ENCODE data around the gene PIP4K2A. TPM values are rescaled to one million over a fixed set of nuclear protein-coding genes. Genes with fewer than 3 reads are reported as not detected.

PIP4K2A gene
- total RNA-seq, 3 donors from 2014 or later = 15.1 to 36.6 (median 33.1) TPM

DNA sequence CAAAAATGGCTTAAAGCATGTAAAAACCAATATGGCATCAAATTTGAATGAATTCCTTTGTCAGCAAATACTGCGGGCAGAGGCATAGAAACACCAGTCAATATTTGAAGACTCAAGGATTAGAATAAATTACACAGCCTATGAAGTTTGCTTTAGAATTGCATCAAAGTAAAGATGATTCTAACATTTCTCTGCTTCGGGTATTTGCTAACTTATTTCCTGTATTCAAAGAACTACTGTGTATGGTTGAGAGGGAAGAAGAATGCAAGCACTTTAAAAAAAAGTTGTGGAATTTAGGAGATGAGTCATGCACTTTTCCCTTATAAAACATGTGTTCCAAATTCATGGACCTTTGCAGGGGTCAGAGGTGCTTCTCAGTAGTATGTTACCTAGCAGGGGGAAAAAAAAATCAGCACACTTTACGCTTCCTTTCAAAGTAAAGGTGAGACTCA lies 90.1 kb downstream of the PIP4K2A start:
- H3K9me3 ChIP-seq = no peaks in the 10 kb centered on the region

DNA sequence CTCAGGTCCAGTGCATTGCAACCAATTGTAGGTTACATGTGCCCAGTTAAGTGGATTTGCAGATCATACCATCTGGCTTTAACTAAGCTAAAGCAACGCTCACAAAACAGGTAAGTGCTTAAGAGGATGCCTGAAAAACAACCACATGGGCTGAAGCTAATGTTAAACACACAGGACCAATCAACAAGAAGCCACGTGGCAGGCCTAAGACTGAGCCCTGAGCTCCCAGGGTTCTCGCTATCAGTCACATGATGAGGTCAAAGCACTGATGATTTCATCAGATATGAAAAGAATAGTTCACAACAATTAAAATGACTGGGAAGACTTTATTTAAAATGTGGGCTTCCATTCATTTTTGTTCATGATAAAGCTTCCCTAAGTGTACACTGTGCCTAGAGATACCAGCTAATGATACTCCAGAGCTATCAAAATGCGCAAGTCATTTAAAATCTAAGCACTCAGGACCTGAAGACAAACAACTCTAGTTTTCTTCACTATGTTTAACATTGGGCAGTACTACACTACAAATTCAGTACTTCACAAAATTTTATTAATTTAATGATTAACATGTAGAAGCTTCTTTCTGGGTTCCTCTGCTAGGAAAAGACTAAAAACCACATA lies 90.6 kb downstream of the PIP4K2A start:
- no peak for DNase-seq (ENCODE audit: low spot score in 2 of 2)
- H3K9me3 ChIP-seq = no peaks in the 10 kb centered on the region
- intact Hi-C loops (cut with DNase I; ENCODE audit: low total_unique reads) = no loop called here
- no peak overlapping the region for H3K4me3 ChIP-seq
- peak overlapping the region; percentile 15 to 66 for H3K27ac ChIP-seq
- no peaks in the 10 kb centered on the region for H3K36me3 ChIP-seq
- H3K4me1 ChIP-seq = peaks cover 0 to 3% of the 10 kb centered on the region in 2 donors
- H3K27me3 ChIP-seq = no peaks in the 10 kb centered on the region
- TF ChIP-seq POLR2AphosphoS5 (IDR thresholded peaks at IDR 0.05) = no peak
- TF ChIP-seq, protein P1, sequence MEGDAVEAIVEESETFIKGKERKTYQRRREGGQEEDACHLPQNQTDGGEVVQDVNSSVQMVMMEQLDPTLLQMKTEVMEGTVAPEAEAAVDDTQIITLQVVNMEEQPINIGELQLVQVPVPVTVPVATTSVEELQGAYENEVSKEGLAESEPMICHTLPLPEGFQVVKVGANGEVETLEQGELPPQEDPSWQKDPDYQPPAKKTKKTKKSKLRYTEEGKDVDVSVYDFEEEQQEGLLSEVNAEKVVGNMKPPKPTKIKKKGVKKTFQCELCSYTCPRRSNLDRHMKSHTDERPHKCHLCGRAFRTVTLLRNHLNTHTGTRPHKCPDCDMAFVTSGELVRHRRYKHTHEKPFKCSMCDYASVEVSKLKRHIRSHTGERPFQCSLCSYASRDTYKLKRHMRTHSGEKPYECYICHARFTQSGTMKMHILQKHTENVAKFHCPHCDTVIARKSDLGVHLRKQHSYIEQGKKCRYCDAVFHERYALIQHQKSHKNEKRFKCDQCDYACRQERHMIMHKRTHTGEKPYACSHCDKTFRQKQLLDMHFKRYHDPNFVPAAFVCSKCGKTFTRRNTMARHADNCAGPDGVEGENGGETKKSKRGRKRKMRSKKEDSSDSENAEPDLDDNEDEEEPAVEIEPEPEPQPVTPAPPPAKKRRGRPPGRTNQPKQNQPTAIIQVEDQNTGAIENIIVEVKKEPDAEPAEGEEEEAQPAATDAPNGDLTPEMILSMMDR (IDR thresholded peaks at IDR 0.05) = no peak

More for the DNA sequence above, 90.1 kb downstream of the PIP4K2A start:
- H3K27ac ChIP-seq = peak overlapping the region; percentile 15 to 66
- DNase-seq (ENCODE audit: low spot score in 2 of 2) = no peak
- intact Hi-C loops (cut with DNase I; ENCODE audit: low total_unique reads) = no loop called here
- peaks cover 0 to 3% of the 10 kb centered on the region in 2 donors for H3K4me1 ChIP-seq
- no peak for TF ChIP-seq POLR2AphosphoS5 (IDR thresholded peaks at IDR 0.05)
- TF ChIP-seq, protein P1 (IDR thresholded peaks at IDR 0.05) = no peak
- TF ChIP-seq POLR2A (IDR thresholded peaks at IDR 0.05) = no peak
- no peak overlapping the region for H3K4me3 ChIP-seq
- no peaks in the 10 kb centered on the region for H3K27me3 ChIP-seq
- no peaks in the 10 kb centered on the region for H3K36me3 ChIP-seq

DNA sequence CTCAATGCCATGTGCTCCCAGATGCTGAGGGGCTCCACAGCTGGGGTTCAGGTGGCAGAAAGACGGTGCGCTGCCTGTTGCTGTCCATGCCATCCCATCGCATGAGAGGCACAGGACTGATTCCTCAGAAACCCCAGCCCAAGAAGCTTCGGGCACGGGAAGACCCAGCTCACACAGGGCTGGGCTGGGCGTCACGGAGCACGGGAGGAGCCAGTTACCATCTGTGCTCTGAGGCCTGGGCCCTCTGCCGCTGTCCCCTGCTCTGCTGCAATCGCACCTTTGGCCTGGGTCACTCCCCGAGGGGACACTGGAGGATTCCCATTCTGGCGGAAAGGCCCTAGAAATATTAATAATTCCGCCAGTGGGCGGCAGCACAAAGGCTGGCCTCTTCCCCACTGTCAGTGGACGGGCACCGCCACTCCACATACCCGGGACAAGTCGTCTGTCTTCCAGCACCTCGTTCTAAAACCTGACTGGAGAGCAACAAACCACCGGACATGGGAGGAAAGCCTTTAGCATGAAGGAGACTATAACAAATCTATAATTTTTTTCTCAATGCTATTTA lies 92.1 kb downstream of the PIP4K2A start:
- H3K27ac ChIP-seq = no peak overlapping the region
- no peaks in the 10 kb centered on the region for H3K9me3 ChIP-seq
- peaks cover 0 to 3% of the 10 kb centered on the region in 2 donors for H3K4me1 ChIP-seq
- DNase-seq (ENCODE audit: low spot score in 2 of 2) = no peak
- H3K36me3 ChIP-seq = no peaks in the 10 kb centered on the region
- intact Hi-C loops (cut with DNase I; ENCODE audit: low total_unique reads) = no loop called here
- H3K27me3 ChIP-seq = no peaks in the 10 kb centered on the region
- TF ChIP-seq POLR2A (IDR thresholded peaks at IDR 0.05) (no peak), POLR2AphosphoS5 (IDR thresholded peaks at IDR 0.05) (no peak)
- TF ChIP-seq, protein P1 (IDR thresholded peaks at IDR 0.05) = no peak
- H3K4me3 ChIP-seq = no peak overlapping the region

DNA sequence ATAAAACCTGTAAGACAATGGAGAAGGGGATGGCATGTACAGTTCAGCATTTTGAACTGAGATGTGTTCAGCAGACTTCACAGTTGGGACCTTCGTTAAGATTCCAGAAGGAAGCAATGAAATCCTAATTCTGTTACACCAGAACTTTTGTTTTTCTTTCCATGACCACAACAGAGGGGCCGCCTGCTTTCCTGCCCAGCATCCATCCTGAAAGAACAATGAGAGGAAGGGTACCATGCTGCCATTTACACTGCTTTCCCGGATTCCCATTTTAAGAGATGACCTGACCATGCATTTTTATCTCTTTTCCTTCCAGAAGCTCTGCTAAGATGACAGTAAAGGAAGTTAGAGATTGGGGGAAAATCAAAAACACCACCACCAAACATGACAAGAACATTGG lies 92.7 kb downstream of the PIP4K2A start:
- Histone ChIP-seq H3K9me3 (no peaks in the 10 kb centered on the region), H3K36me3 (no peaks in the 10 kb centered on the region), H3K4me3 (no peak overlapping the region), H3K27me3 (no peaks in the 10 kb centered on the region), H3K27ac (no peak overlapping the region), H3K4me1 (peaks cover 0 to 3% of the 10 kb centered on the region in 2 donors)
- no peak for DNase-seq (ENCODE audit: low spot score in 2 of 2)
- no peak for TF ChIP-seq POLR2A (IDR thresholded peaks at IDR 0.05)
- TF ChIP-seq POLR2AphosphoS5 (IDR thresholded peaks at IDR 0.05) = no peak
- TF ChIP-seq, protein P1 (IDR thresholded peaks at IDR 0.05) = no peak
- intact Hi-C loops (cut with DNase I; ENCODE audit: low total_unique reads) = no loop called here

DNA sequence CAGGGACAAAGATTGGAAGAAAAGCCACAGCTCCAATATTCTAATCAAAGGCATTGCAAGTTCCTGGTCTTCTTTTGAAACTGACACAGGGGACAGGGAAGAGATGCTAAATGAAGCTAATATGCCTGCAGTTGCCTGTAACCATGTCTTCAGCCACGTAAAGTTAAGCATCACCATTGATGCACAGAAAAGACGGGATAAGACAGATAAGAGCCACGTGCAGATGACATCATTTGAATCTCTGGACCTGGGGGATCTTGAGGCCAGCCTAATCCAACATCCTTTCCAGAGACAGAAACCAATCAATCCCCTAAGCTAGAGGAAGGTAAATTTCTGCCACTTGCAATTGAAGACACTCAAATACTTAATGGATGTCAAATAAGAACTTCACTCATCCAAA lies 93.4 kb downstream of the PIP4K2A start:
- peak overlapping the region; percentile 13 to 57 for H3K27ac ChIP-seq
- no peak overlapping the region for H3K4me3 ChIP-seq
- no peaks in the 10 kb centered on the region for H3K27me3 ChIP-seq
- TF ChIP-seq POLR2A (IDR thresholded peaks at IDR 0.05) = no peak
- TF ChIP-seq POLR2AphosphoS5 (IDR thresholded peaks at IDR 0.05) = no peak
- TF ChIP-seq, protein P1 (IDR thresholded peaks at IDR 0.05) = no peak
- H3K4me1 ChIP-seq = peaks cover 0 to 3% of the 10 kb centered on the region in 2 donors
- H3K9me3 ChIP-seq = no peaks in the 10 kb centered on the region
- no peak for DNase-seq (ENCODE audit: low spot score in 2 of 2)
- intact Hi-C loops (cut with DNase I; ENCODE audit: low total_unique reads) = no loop called here
- H3K36me3 ChIP-seq = no peaks in the 10 kb centered on the region

Data from breast epithelium (tissue), 4 donors.